Measurements from ENCODE around the gene KLF1. TPM values are rescaled to one million over a fixed set of nuclear protein-coding genes. Genes with fewer than 3 reads are reported as not detected.

Gene KLF1
- total and polyA plus RNA-seq, 4 donors: 0.26 to 3.0 (median 0.44) TPM

DNA sequence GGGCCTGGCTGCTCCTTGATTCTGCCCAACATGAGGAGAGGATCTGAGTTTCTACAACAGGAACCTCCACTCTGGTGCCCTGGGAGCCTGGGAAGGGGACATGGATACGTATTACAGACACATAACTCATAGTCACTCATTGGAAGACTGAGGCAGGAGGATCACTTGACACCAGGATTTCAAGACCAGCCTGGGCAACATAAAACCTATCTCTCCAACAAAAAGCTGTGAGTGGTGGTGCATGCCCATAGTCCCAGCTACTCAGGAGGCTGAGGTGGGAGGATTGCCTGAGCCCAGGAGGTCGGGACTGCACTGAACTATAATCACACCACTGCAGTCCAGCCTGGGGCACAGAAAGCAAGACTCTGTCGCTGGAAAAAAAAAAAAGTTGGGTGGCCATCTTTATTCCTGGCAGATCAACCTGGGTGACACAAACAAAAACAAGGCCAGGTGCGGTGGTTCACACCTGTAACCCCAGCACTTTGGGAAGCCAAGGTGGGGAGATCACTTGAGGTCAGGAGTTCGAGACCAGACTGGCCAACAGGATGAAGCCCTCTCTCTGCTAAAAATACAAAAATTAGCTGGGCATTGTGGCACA, 1.1 kb upstream of the KLF1 start:
- 74 to 80% methylated on average over 5 of the region's 5 CpGs for WGBS, 2 donors
- DNase-seq (no peak), ATAC-seq (ENCODE audit: insufficient read depth, low FRiP score) (no peak)
- TF ChIP-seq, protein P1, sequence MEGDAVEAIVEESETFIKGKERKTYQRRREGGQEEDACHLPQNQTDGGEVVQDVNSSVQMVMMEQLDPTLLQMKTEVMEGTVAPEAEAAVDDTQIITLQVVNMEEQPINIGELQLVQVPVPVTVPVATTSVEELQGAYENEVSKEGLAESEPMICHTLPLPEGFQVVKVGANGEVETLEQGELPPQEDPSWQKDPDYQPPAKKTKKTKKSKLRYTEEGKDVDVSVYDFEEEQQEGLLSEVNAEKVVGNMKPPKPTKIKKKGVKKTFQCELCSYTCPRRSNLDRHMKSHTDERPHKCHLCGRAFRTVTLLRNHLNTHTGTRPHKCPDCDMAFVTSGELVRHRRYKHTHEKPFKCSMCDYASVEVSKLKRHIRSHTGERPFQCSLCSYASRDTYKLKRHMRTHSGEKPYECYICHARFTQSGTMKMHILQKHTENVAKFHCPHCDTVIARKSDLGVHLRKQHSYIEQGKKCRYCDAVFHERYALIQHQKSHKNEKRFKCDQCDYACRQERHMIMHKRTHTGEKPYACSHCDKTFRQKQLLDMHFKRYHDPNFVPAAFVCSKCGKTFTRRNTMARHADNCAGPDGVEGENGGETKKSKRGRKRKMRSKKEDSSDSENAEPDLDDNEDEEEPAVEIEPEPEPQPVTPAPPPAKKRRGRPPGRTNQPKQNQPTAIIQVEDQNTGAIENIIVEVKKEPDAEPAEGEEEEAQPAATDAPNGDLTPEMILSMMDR (IDR thresholded peaks at IDR 0.05; ENCODE audit: control extremely low read depth, extremely low read depth): no peak
- Histone ChIP-seq H3K27me3 (ENCODE audit: control insufficient read depth in 3 of 3, insufficient read depth in 3 of 3, low read length in 2 of 3) (peaks cover 0 to 23% (median 14%) of the 10 kb centered on the region in 3 donors), H3K36me3 (ENCODE audit: control insufficient read depth in 4 of 4, insufficient read depth in 4 of 4, low read length in 4 of 4) (peaks cover 0 to under 1% (median 0%) of the 10 kb centered on the region in 4 donors), H3K9ac (ENCODE audit: insufficient read depth in 1 of 2, low read length in 2 of 2) (no peak overlapping the region), H3K27ac (ENCODE audit: low read depth in 1 of 2, low read length in 1 of 2) (no peak overlapping the region), H3K4me3 (no peak overlapping the region), H3K4me1 (ENCODE audit: control insufficient read depth in 5 of 5, insufficient read depth in 5 of 5, low read length in 5 of 5) (peaks cover 0 to 17% (median 4%) of the 10 kb centered on the region in 5 donors), H3K9me3 (ENCODE audit: control insufficient read depth in 4 of 4, insufficient read depth in 3 of 4, low read length in 3 of 4) (peaks cover 0 to 9% (median 3%) of the 10 kb centered on the region in 4 donors)

DNA sequence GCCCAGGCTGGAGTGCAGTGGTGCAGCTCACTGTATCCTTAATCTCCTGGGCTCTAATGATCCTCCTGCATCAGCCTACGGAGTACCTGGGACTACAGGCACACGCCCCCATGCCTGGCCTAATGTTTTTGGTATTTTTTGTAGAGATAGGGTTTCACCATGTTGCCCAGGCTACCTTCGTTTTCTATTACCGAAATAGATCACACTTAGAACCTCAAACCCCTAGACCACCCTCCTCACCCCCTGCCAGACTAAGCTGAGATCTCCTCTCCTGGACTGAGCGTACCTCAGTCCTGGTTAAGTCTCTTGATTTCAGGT, 391 bp downstream of the KLF1 start:
- no peak overlapping the region for H3K27ac ChIP-seq (ENCODE audit: low read depth in 1 of 2, low read length in 1 of 2)
- WGBS, 2 donors: 83 to 87% methylated on average over 5 of the region's 5 CpGs
- no peak overlapping the region for H3K4me3 ChIP-seq
- H3K9me3 ChIP-seq (ENCODE audit: control insufficient read depth in 4 of 4, insufficient read depth in 3 of 4, low read length in 3 of 4): peaks cover 0 to 9% (median 3%) of the 10 kb centered on the region in 4 donors
- ATAC-seq (ENCODE audit: insufficient read depth, low FRiP score) (no peak), DNase-seq (no peak)
- no peak overlapping the region for H3K9ac ChIP-seq (ENCODE audit: insufficient read depth in 1 of 2, low read length in 2 of 2)
- peaks cover 0 to 23% (median 14%) of the 10 kb centered on the region in 3 donors for H3K27me3 ChIP-seq (ENCODE audit: control insufficient read depth in 3 of 3, insufficient read depth in 3 of 3, low read length in 2 of 3)
- TF ChIP-seq, protein P1 (IDR thresholded peaks at IDR 0.05; ENCODE audit: control extremely low read depth, extremely low read depth): no peak
- H3K4me1 ChIP-seq (ENCODE audit: control insufficient read depth in 5 of 5, insufficient read depth in 5 of 5, low read length in 5 of 5): peaks cover 0 to 13% (median 0%) of the 10 kb centered on the region in 5 donors
- no peaks in the 10 kb centered on the region for H3K36me3 ChIP-seq (ENCODE audit: control insufficient read depth in 4 of 4, insufficient read depth in 4 of 4, low read length in 4 of 4)

DNA sequence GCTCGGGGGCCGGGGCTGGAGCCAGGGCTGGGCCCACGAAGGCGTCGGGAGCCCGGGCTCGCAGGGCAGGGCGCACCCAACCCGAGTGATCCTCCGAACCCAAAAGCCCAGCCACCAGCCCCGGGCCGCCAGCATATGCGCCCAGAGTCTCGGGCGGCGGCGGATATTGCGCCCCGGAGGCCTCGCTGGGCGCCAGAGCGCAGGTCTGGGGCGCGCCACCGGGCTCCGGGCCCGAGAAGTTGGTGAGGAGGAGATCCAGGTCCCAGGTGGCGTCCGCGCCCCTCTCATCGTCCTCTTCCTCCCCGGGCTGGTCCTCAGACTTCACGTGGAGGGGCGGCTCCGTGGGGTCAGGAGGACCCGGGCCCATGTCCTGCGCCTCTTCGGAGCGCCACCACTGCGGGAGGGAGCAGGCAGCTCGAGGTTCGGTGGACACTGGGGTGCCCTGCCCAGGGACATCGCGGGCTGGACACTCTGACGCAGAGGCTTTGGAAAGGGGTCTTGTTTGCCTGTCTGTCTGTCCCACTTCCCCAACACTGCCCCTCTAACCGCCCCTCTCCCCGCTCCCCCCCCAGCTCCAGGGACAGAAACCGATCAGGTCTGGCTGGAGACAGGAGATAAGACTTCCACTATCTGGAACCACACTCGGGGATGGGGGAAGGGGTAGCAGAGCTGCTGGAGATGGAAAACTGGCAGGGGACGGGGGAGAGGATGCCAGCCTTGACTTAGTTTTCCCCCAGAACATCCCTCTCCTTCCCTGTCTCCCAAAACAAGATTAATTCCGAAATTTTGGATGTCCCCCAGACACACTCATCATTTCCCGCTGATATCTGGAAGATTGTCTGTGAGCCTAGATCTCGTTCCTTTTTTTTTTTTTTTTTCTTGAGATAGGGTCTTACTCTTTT, 1.0 kb downstream of the KLF1 start:
- ATAC-seq (ENCODE audit: insufficient read depth, low FRiP score) (no peak), DNase-seq (no peak)
- TF ChIP-seq, protein P1 (IDR thresholded peaks at IDR 0.05; ENCODE audit: control extremely low read depth, extremely low read depth): no peak
- Histone ChIP-seq H3K4me3 (peak overlapping the region; percentile 12), H3K4me1 (ENCODE audit: control insufficient read depth in 5 of 5, insufficient read depth in 5 of 5, low read length in 5 of 5) (peaks cover 0 to 10% (median 0%) of the 10 kb centered on the region in 5 donors), H3K9ac (ENCODE audit: insufficient read depth in 1 of 2, low read length in 2 of 2) (no peak overlapping the region), H3K36me3 (ENCODE audit: control insufficient read depth in 4 of 4, insufficient read depth in 4 of 4, low read length in 4 of 4) (no peaks in the 10 kb centered on the region), H3K9me3 (ENCODE audit: control insufficient read depth in 4 of 4, insufficient read depth in 3 of 4, low read length in 3 of 4) (peaks cover 0 to 9% (median 3%) of the 10 kb centered on the region in 4 donors), H3K27me3 (ENCODE audit: control insufficient read depth in 3 of 3, insufficient read depth in 3 of 3, low read length in 2 of 3) (peaks cover 0 to 23% (median 14%) of the 10 kb centered on the region in 3 donors), H3K27ac (ENCODE audit: low read depth in 1 of 2, low read length in 1 of 2) (no peak overlapping the region)
- 9 to 13% methylated on average over 37 to 53 of the region's 53 CpGs for WGBS, 2 donors
